ACHN (cell line): ENCODE measurements around the gene NCK2.

ENCODE experiments used
- DNase-seq: peaks from one replicate; pipeline ENCODE4 v3.0.0-alpha.2; 2015
- in situ Hi-C: cut with HindIII; loops from 2 replicates; pipeline ENCODE4 v1.10.0; 2017; ENCODE audit warnings: low sequenced_read_pairs, low pct_ligation_motif_present, low pct_unique_long_range_greater_than_20kb

Gene NCK2

DNA sequence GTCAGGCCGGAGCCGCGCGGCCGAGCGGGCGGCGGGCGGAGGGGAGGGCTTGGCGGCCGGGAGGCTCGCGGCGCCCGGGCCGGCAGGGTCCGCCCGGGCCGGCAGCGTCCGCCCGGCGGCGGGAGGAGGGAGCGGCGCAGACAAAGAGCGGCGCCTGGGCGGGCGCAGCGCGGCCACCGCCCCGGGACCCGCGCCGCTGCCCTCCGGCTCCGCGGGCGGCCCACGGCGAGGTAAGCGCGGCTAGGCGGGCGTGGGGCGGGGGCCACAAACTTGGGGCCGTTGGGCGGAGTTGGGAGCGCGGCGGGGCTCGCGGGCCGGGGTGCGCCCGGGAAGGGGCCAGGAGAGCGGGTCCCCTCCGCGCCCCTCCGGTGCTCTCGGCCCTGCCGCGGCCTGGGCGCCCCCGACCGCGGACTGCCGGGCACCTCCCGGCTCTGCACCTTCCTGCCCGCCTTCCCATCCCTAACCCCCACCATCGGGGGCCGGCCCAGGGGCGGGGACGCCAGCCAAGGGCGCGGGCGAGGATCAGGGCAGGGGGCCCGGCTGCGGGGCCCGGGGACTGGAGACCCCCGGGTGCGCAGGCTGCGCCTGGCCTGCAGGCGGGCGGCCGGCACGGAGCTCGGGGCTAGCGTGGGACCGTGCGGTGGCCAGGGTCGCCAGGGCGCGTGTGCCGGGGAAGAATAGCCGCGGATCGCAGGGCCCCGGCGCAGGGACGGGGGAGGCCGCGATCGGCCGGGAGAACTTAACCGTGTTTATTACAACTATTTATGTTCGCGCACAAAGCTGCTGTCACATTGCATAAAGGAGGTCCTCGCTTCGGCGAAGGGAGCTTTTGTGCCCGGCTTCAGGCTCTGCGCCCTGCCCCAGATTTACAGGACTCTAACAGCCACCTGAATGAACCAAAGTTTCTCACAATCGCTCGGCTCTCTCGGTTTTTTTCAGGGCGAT lies at the start of gene NCK2:
Gene NCK2 (plus strand): TSS at position 4 of the 945 bp plus-strand sequence. CDS start 110,152 bp downstream, outside the sequence.
- in situ Hi-C loops = no loop called here
- DNase-seq = peak; percentile 27

DNA sequence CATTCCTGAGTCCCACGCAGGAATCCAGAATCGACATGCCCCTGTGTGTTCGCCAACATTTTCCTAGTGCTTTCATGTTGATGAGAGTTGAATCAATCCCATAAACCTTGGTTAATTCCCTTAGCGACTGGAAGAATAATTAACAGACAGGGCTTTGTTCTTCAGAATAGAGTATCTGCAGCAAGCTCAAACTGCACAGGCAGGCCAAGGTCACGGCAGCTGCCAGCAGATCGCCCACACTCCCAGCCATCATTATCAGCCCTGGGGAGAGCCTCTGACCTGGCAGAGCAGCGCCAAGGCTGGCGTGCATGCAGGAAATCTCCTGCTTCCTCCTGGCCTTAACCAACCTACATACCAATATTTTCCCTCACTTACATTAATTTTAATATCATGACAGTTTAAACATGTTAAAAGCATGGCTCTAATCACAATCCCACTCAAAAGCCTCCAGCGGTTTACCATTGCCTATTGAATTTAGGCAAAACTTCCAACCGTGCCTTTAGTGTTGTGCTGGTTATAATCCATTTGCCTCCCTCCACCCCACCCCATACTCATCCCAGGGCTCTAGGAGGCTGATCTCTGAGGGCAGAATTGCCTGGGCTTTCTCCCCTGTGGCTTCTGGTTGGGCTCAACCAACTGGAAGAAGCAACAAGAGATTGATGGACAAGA lies 46.8 kb upstream of the NCK2 start:
- in situ Hi-C loops = no loop called here
- DNase-seq = no peak

DNA sequence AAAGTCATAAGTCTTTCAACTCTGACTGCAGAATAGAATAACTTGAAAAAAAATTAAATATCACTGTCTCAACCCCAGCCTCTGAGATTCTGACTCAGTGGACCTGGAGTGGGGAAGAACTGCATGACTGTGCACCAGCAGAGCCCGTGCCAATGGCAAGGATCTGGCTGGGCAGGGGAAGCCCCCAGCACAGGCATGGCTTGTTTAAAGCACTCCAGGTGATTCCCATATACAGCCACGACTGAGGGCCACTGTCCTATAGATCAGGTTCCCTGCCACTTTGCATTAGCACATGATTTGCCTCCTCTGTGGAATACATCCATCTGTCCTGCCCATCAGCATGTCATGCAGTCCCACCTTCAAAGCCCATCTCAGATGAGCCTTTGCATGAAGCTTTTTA lies 45.9 kb upstream of the NCK2 start:
- in situ Hi-C loops = no loop called here
- no peak for DNase-seq

DNA sequence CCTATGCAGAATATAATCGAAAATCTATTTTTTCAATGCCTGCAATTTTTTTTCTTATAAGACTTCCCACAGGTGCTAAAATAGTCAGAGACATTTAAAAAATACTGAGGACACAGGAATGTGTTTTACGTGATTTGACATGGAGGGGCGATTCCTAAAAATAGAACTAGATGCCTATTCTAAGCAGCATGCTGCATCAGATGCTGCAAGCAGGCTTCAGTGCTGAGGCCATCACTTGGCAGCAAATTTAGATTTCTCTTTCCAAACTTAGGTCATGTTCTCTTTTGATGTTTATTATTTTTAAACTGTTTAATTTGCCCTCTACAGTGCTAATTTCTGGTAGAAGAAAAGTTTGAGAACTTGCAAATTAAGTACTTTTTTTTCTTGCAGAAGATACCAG lies 43.7 kb upstream of the NCK2 start:
- DNase-seq = no peak
- in situ Hi-C loops = no loop called here

DNA sequence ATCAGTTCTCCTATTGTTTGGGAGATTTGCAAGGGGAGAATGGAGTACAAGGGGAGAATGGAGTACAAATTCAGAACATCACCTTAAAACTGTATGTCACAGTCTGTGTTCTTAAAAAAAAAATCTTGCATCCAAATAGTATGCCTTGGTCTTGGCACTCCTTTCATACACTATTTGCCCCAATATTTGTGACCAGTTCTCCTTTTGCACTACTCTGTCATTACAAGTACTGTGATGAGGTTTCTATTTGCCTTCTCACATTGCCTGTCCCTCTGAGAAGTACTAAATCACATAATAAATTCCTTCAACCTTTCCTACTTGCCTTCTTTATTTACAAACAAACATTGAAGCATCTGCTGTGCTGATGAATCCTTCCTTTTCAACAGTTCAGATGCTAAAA lies 36.0 kb upstream of the NCK2 start:
- no peak for DNase-seq
- in situ Hi-C loops = no loop called here

DNA sequence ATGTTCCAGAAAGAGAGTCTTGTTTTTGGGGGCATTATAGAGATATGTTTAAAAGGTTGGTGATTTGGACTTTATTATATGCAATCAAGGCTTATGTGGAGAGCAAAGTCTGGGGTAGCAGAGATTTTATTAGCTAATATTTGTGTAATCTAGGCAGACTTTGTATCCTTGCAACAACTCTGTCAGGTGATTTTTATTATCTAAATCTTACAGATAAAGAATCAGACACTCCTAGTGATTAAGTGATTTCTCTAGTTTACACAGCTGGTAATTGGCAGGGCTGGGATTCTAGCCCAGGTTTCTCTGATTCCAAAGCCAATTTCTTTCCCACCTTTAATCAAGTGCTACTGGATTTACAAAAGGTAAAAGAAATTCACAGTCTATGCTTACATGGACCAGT lies 33.3 kb upstream of the NCK2 start:
- in situ Hi-C loops = no loop called here
- DNase-seq = no peak

DNA sequence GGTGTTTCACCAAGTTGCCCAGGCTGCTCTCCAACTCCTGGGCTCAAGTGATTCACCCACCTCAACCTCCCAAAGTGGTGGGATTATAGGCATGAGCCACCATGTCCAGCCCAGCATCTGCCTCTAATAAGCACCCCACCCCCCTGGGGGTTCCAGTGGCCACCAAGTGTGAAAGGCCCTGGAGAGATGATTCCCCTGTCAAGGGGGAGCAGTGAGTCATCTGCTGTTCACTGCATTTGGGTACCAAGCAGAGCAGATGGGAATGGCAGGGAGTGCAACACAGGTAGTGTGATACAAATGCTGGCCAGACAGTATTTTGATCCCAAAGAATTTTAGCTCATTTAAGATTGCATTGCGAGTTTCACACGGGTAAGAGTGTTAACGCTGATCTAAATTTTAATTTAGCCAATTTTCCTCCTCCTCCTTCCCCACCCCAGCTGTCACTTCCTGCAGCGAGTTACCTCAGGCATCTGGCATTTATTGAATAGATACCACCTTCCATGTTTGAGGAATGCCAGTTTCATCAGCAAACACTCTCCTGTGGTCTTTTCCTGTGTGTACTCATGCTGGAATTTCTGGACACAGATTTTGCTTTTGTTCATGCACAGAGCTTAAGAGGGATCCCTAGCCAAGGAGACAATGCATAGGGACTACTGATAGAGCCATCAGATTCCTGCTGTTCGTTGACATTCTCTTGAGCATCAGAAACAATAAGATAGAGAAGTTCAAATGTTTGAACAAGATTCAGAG lies 32.4 kb upstream of the NCK2 start:
- no peak for DNase-seq
- in situ Hi-C loops = no loop called here

DNA sequence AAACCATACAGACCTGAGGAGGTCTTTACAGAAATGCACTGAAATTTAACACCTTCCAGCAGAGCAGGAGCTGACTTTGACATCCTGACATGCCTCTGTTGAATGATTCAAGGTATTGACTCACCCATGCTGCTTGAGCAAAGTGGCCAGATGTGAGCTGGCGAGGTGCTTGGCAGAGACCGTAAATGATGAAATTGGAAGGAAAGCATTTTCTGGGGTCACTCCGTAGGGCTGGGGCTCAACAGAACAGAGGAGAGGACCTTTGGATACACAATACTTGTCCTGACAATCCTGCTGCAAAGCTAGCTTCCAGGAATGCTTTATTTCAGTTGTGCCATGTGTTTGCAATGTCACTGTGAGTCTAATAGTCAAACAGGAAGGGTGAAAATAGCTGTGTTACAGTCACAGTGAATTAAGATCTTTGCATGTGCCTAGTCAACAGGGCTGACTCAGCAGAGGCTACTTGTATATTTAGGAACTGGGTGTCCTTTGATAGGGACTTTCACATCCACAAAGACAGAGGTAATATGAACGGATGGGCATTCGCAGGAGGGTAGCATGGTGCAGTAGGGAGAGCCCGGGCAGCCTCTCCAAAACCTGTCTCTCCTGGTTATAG lies 31.6 kb upstream of the NCK2 start:
- no peak for DNase-seq
- in situ Hi-C loops = no loop called here

DNA sequence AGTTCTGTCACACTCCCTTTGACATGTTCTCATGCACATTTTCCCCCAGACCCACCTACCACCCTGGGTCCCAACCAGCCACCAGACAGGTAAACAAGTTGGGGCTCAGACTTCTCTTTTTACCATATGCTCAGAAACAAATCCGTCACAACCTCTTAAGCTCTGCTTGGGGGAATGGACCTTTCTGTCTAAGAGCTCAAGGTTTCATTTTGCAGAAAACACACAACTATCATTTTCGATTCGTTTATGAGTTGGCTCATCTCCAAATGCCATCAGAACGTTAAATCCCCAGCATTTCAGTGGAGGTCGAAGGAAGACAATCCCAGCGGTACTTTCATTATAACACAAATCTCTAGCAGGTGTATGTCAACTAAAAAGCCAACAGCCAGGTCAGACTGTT lies 30.6 kb upstream of the NCK2 start:
- in situ Hi-C loops = no loop called here
- DNase-seq = no peak

DNA sequence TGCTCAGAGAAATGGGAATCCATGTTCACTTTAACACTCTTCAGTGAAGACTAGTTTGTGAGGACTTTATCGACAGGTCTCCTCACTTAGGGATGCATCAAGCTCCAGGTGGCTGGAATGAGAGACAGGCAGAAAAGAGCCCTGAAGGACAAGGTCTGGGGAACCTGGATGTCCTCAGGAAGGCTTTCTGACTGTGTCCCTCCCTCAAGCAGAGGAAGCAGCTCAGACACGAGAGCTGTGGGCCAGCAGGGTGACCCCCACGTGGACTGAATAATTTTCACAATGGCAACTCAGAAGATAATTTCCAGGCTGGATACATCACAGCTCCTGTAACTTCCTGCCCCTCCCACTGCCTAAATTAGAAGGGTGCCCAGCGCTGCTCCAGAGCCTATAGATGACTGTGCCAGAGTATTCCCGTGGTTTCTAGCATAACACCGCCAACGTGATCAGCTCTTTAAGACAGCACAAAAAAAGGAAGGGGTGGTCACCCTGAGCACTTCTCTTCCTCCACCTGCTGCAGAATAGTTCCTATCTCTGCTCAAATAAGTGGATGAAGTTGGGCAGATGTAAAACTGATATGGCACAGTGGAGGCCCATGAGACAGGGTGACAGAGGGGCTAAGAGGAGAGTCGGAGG lies 25.7 kb upstream of the NCK2 start:
- no peak for DNase-seq
- in situ Hi-C loops = no loop called here

DNA sequence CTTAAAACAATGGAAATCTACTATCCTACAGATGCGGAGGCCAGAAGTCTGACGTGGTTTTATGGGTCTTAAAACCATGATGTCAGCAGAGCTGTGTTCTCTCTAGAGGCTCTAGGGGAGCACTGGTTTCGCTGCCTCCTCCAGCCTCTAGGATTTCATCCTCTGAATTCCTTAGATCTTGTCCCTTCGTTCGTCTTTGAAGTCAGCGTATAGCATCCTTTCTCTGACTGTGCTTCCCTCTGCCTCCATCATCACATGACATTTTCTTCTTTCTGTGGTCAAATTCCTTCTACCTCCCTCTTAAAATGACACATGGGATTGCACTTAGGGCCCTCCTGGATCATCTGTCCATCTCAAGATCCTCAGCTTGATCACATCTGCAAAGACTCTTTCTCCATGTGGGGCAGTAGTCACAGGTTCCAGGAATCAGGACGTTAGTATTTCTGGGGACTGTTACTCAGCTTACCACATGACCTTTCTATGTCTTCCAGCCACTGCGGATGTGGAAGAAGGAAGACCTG lies 22.7 kb upstream of the NCK2 start:
- in situ Hi-C loops = no loop called here

DNA sequence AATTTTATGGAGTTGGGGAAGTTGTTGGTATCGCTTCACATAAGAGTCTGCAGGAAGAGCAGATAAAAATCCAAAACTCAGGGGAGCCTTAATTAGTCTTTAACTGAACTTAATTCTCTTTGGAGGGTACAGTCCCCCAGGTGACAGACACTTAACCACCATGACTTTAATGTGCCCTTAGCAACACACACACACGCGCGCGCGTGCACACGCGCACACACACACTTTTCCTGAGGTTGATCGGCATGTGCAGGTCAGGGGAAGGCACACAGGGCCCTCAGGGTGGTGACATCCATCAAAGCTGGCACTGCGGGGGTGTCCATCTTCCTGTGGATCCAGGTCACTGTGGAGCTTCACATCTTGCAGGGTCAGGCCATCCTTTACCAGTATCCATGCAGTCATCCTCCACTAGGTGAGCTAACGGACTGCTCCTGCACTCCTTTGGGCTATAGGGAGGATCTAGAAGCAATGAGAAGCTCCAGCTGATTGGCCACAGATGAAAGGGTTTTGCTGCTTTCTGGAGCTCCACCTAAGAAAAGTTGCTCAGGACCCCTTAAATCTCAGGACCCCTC lies 21.9 kb upstream of the NCK2 start:
- in situ Hi-C loops = no loop called here
- DNase-seq = no peak

More for the DNA sequence above, 22.7 kb upstream of the NCK2 start:
- no peak for DNase-seq

DNA sequence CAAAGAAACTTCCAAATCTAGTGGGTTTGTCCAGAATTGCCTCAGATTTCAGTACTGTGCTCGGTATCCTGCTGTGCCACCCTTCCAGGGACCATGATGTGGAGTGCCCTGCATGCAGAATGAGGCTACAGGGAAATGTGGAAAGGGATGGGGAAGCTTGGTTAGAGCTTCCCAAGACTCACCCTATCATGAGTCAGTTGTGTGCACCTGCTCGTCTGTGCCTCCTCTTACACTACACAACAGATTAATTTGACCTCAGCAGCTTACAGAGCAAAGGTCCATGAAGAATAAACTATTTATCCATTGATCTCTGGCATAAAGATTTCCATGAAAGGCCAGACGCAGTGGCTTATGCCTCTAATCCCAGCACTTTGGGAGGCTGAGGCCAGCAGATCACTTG lies 21.3 kb upstream of the NCK2 start:
- in situ Hi-C loops = no loop called here
- no peak for DNase-seq

DNA sequence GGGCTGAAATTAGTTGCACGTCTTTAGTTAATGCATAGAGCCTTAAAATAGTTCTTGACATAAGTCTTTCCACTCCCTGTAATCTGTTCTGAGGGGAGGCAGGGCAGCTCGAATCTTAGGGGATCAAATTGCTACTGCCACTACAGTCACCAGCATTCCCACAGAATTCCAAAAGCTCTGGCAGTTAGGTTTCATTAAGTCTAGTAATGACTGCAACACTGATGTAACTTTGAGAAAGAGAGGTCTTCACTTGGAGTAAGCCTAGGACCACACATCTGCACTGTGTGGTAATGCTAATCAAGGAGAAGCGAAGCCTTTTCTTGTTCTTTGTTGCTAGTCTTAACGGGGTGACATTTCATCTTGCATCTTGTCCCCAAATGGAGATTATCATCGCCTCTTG lies 19.3 kb upstream of the NCK2 start:
- in situ Hi-C loops = no loop called here
- no peak for DNase-seq

DNA sequence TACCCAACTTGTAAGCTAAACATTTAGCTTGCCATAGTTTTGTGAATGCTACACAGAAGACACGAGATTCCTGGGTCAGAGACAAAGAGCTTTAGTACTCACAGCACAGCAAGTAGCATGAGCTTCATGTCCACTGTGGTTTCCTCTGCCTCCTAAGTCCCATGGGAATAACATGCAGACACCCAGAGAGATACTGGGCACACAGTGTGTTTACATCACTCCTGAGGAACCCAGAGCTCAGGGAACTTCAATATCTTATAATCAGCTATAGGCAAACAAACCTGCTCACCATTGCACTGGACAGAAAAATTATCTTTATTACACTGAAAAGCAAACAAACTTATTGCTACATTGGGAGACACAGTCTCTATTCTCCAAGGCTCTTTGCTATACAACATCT lies 14.5 kb upstream of the NCK2 start:
- no peak for DNase-seq
- in situ Hi-C loops = no loop called here

DNA sequence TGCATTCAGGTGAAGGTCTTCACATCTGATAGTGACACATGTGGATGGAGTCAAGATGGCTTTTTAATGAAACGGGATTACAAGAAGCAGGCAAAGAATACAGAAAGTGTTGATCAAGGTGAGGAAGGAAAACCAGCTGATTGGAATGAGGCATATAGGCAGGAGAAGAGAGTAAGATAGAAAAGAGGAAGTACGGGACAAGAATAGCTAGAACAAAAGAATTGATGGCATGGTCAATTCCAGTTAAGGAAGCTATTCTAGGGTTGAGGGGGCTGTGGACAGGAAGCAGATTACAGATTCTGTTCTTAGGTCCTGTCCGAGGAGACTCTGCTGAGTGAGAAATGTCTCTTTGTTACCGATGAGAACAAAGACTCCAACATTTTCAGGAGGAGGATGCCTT lies 13.2 kb upstream of the NCK2 start:
- DNase-seq = no peak
- in situ Hi-C loops = no loop called here

DNA sequence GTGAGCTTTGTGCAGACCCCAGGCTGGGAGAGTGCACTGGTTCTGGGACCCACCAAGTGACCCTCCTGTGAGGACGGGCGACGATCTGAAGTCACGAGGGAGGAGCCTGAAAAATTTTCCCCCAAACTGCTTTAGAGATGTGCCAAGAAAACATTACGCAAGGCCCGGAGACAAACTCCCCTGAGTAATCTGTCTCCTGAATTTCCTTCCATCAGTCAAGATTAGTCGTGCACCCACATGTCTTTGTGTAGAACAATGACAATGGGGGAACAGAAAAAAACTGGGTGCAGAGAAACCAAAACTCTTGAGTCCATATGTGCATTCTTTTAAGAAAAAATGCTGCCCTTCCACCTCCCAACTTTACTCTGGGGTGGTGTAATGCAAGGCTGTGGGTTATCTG lies 12.6 kb upstream of the NCK2 start:
- no peak for DNase-seq
- in situ Hi-C loops = no loop called here
